Stimulated activated naive B cell treated with anti-CD40 and anti-IgM and Interleukin-4, amounts not matched to agents 10 μg/mL and 1 μg/mL and 100 μg/mL, for 72 hours (primary cell): ENCODE data around the gene CCT4.
"Not testable (repeated sequence)": the region's sequence is repeated elsewhere in the genome, so short reads cannot be mapped to it uniquely, and the experiment has no call there.

Source experiments
- ATAC-seq, 2 donors: fragments of 150-1000 bp; cut with Tn5 transposase; replicated peaks; 2 replicates each; pipeline ENCODE4 v1.10.0; 2021; ENCODE audit warnings: moderate library complexity in 1 of 2
- DNase-seq: peaks from one replicate; pipeline ENCODE4 v3.0.0; 2021
- H3K27ac Mint-ChIP-seq: one replicate; pipeline ENCODE4 v1.8.0; 2022; ENCODE audit warnings: mild to moderate bottlenecking, mixed read lengths
- H3K27me3 Mint-ChIP-seq, 2 donors: one replicate each; pipeline ENCODE4 v1.8.0; 2022; ENCODE audit warnings: mixed read lengths in 2 of 2
- H3K36me3 Mint-ChIP-seq, 2 donors: one replicate each; pipeline ENCODE4 v1.8.0; 2022; ENCODE audit warnings: mixed read lengths in 2 of 2, mild to moderate bottlenecking in 1 of 2
- H3K4me1 Mint-ChIP-seq, 2 donors: one replicate each; pipeline ENCODE4 v1.8.0; 2022; ENCODE audit warnings: mixed read lengths in 2 of 2, mild to moderate bottlenecking in 1 of 2
- H3K4me3 Mint-ChIP-seq, 2 donors: one replicate each; pipeline ENCODE4 v1.8.0; 2022; ENCODE audit warnings: mild to moderate bottlenecking in 2 of 2, mixed read lengths in 2 of 2, moderate library complexity in 1 of 2
- H3K9me3 Mint-ChIP-seq, 2 donors: one replicate each; pipeline ENCODE4 v1.8.0; 2022; ENCODE audit warnings: mixed read lengths in 2 of 2, mild to moderate bottlenecking in 1 of 2

CCT4 gene

GRCh38 chr2:61854564-61855317 lies 33.7 kb downstream of the CCT4 start:
- peaks cover 9 to 19% of the 10 kb centered on the region in 2 donors for H3K36me3 Mint-ChIP-seq
- peak overlapping the region; percentile 95 to 97 for H3K4me3 Mint-ChIP-seq
- no peaks in the 10 kb centered on the region for H3K9me3 Mint-ChIP-seq
- no peaks in the 10 kb centered on the region for H3K27me3 Mint-ChIP-seq
- peak overlapping the region; percentile 96 for H3K27ac Mint-ChIP-seq
- DNase-seq (peak; percentile 91), ATAC-seq (peak; percentile 91 to 92)
- peaks cover 10 to 12% of the 10 kb centered on the region in 2 donors for H3K4me1 Mint-ChIP-seq

GRCh38 chr2:61853847-61854563 lies 34.5 kb downstream of the CCT4 start, which contains the start of gene FAM161A:
Gene FAM161A, minus strand, starts transcription at chr2:61854060. Its CDS starts 19 bp downstream, at chr2:61854041.
- peak; percentile 84 to 87 for ATAC-seq
- H3K27me3 Mint-ChIP-seq = no peaks in the 10 kb centered on the region
- peaks cover 10 to 12% of the 10 kb centered on the region in 2 donors for H3K4me1 Mint-ChIP-seq
- peaks cover 9 to 12% of the 10 kb centered on the region in 2 donors for H3K36me3 Mint-ChIP-seq
- H3K4me3 Mint-ChIP-seq = peak within 1 kb of the TSS; percentile 95 to 97
- peak; percentile 84 for DNase-seq
- H3K27ac Mint-ChIP-seq = peak within 1 kb of the TSS; percentile 96
- no peaks in the 10 kb centered on the region for H3K9me3 Mint-ChIP-seq

- Mint-ChIP-seq H3K9me3 (no peaks in the 10 kb centered on the region), H3K4me1 (peaks cover 10 to 12% of the 10 kb centered on the region in 2 donors), H3K27me3 (no peaks in the 10 kb centered on the region), H3K4me3 (peak overlapping the region; percentile 95 to 97), H3K27ac (peak overlapping the region; percentile 96), H3K36me3 (peaks cover 5 to 6% of the 10 kb centered on the region in 2 donors)
- peak; percentile 67 to 68 for ATAC-seq
- no peak for DNase-seq
Measured at GRCh38 chr2:61853086-61853846, 35.2 kb downstream of the CCT4 start.

- H3K4me3 Mint-ChIP-seq, ATAC-seq, H3K27me3 Mint-ChIP-seq, H3K36me3 Mint-ChIP-seq, H3K9me3 Mint-ChIP-seq, H3K27ac Mint-ChIP-seq, DNase-seq: not testable (repeated sequence)
- peaks cover 7 to 12% of the 10 kb centered on the region in 2 donors for H3K4me1 Mint-ChIP-seq
Measured at GRCh38 chr2:61851270-61851669, 37.2 kb downstream of the CCT4 start.

GRCh38 chr2:61845320-61845719 lies 43.1 kb downstream of the CCT4 start:
- Mint-ChIP-seq H3K27ac (no peak overlapping the region), H3K9me3 (no peaks in the 10 kb centered on the region), H3K4me3 (no peak overlapping the region), H3K4me1 (no peaks in the 10 kb centered on the region), H3K36me3 (peaks cover 2 to 5% of the 10 kb centered on the region in 2 donors), H3K27me3 (no peaks in the 10 kb centered on the region)
- ATAC-seq (no peak), DNase-seq (no peak)

GRCh38 chr2:61841286-61841685 lies 47.2 kb downstream of the CCT4 start:
- H3K4me1 Mint-ChIP-seq = no peaks in the 10 kb centered on the region
- H3K9me3 Mint-ChIP-seq = no peaks in the 10 kb centered on the region
- H3K36me3 Mint-ChIP-seq = peaks cover 2 to 5% of the 10 kb centered on the region in 2 donors
- H3K4me3 Mint-ChIP-seq = no peak overlapping the region
- DNase-seq (no peak), ATAC-seq (no peak)
- H3K27ac Mint-ChIP-seq = no peak overlapping the region
- no peaks in the 10 kb centered on the region for H3K27me3 Mint-ChIP-seq

GRCh38 chr2:61834893-61835292 lies 53.6 kb downstream of the CCT4 start:
- ATAC-seq (no peak), DNase-seq (no peak)
- Mint-ChIP-seq H3K9me3 (peaks cover 3 to 4% of the 10 kb centered on the region in 2 donors), H3K4me3 (no peak overlapping the region), H3K27ac (no peak overlapping the region), H3K36me3 (peaks cover 6 to 19% of the 10 kb centered on the region in 2 donors), H3K4me1 (no peaks in the 10 kb centered on the region), H3K27me3 (no peaks in the 10 kb centered on the region)

- no peak overlapping the region for H3K27ac Mint-ChIP-seq
- peaks cover 6 to 21% of the 10 kb centered on the region in 2 donors for H3K36me3 Mint-ChIP-seq
- H3K27me3 Mint-ChIP-seq = no peaks in the 10 kb centered on the region
- H3K4me3 Mint-ChIP-seq = no peak overlapping the region
- ATAC-seq (no peak), DNase-seq (no peak)
- peaks cover 3 to 4% of the 10 kb centered on the region in 2 donors for H3K9me3 Mint-ChIP-seq
- no peaks in the 10 kb centered on the region for H3K4me1 Mint-ChIP-seq
Measured at GRCh38 chr2:61833971-61834370, 54.5 kb downstream of the CCT4 start.

GRCh38 chr2:61832183-61832841 lies 56.1 kb downstream of the CCT4 start:
- peaks cover 3 to 4% of the 10 kb centered on the region in 2 donors for H3K9me3 Mint-ChIP-seq
- H3K27me3 Mint-ChIP-seq = no peaks in the 10 kb centered on the region
- H3K36me3 Mint-ChIP-seq = peaks cover 6 to 24% of the 10 kb centered on the region in 2 donors
- ATAC-seq = no peak
- no peak overlapping the region for H3K27ac Mint-ChIP-seq
- DNase-seq = no peak
- H3K4me3 Mint-ChIP-seq = no peak overlapping the region
- H3K4me1 Mint-ChIP-seq = no peaks in the 10 kb centered on the region

- H3K4me3 Mint-ChIP-seq = no peak overlapping the region
- H3K36me3 Mint-ChIP-seq = no peaks in the 10 kb centered on the region
- no peaks in the 10 kb centered on the region for H3K4me1 Mint-ChIP-seq
- DNase-seq = no peak
- ATAC-seq = no peak
- no peaks in the 10 kb centered on the region for H3K27me3 Mint-ChIP-seq
- H3K27ac Mint-ChIP-seq = no peak overlapping the region
- no peaks in the 10 kb centered on the region for H3K9me3 Mint-ChIP-seq
Measured at GRCh38 chr2:61822255-61822654, 66.2 kb downstream of the CCT4 start.
